ENCODE measurements around the gene TLN1. TPM values are rescaled to one million over a fixed set of nuclear protein-coding genes. Genes with fewer than 3 reads are reported as not detected.

Gene TLN1
- polyA plus RNA-seq, 3 donors: 46.6 to 251 (median 93.0) TPM

GRCh38 chr9:35737143-35737542, 5.1 kb upstream of the TLN1 start:
- 98% methylated on average over 7 of the region's 7 CpGs for WGBS (ENCODE audit: insufficient coverage)
- no peak overlapping the region for H2AFZ ChIP-seq (ENCODE audit: insufficient read depth, low read depth, low read length, poor library complexity, severe bottlenecking)
- no peak for TF ChIP-seq CTCF (IDR thresholded peaks at IDR 0.05)
- H3K4me1 ChIP-seq (ENCODE audit: control insufficient read depth in 1 of 2, insufficient read depth in 2 of 2, low read length in 2 of 2): peaks cover 14 to 22% of the 10 kb centered on the region in 2 donors
- no peak overlapping the region for H3K4me2 ChIP-seq (replicated peaks; ENCODE audit: extremely low read depth, low read length, poor library complexity, severe bottlenecking)
- H3K9me3 Mint-ChIP-seq: peaks cover 0 to 2% (median 0%) of the 10 kb centered on the region in 7 donors
- no peak overlapping the region for H3K4me3 ChIP-seq (replicated peaks in 1 of 3; ENCODE audit: low read depth in 2 of 3, low read length in 3 of 3)
- peaks cover 65 to 77% of the 10 kb centered on the region in 2 donors for H3K36me3 ChIP-seq (replicated peaks in 1 of 2; ENCODE audit: control insufficient read depth in 1 of 2, insufficient read depth in 2 of 2, low read length in 2 of 2)
- peaks cover 0 to 3% (median 1%) of the 10 kb centered on the region in 3 donors for H3K27me3 Mint-ChIP-seq (ENCODE audit: low read depth in 3 of 3)
- peaks cover 69% of the 10 kb centered on the region for H4K20me1 ChIP-seq (ENCODE audit: insufficient read depth, low read length)
- H3K27ac ChIP-seq (ENCODE audit: low read depth in 1 of 2, low read length in 2 of 2): peak overlapping the region in 1 of 2 donors; percentile 21
- H3K27ac Mint-ChIP-seq: peak overlapping the region in 1 of 7 donors; percentile 26
- no peak overlapping the region for H3K9ac ChIP-seq (ENCODE audit: insufficient read depth, low read length, poor library complexity, severe bottlenecking)
- no peak overlapping the region for H3K4me3 Mint-ChIP-seq
- H3K27me3 ChIP-seq (ENCODE audit: control insufficient read depth in 2 of 2, insufficient read depth in 2 of 2, low read length in 2 of 2): no peaks in the 10 kb centered on the region
- peaks cover 66 to 79% of the 10 kb centered on the region in 2 donors for H3K36me3 Mint-ChIP-seq
- DNase-seq: no peak
- peaks cover 21% of the 10 kb centered on the region for H3K4me1 Mint-ChIP-seq
- peaks cover 16% of the 10 kb centered on the region for H3K79me2 ChIP-seq (ENCODE audit: insufficient read depth, low read length)
- H3K9me3 ChIP-seq (replicated peaks in 1 of 2; ENCODE audit: control insufficient read depth in 1 of 2, insufficient read depth in 1 of 2, low read length in 2 of 2): no peaks in the 10 kb centered on the region
- intact Hi-C loops (cut with micrococcal nuclease): loop anchor here in 1 of 2 donors (10.0 kb wide), 1 partner anchor 132 kb away; the partner anchor contains the start of gene TESK1

DNA sequence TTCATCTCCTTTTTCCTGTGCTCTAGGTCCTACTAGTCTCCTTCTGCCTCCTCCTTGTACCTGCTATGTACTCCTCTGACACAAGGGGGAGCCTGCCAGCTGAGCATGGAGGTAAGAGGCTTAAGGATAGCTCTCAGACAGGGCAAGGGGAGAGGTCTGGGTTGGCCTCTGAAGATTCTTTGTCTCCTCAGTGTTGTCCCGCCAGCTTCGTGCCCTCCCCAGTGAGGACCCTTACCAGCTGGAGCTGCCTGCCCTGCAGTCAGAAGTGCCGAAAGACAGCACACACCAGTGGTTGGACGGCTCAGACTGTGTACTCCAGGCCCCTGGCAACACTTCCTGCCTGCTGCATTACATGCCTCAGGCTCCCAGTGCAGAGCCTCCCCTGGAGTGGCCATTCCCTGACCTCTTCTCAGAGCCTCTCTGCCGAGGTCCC, 4.2 kb upstream of the TLN1 start:
- Histone ChIP-seq H3K79me2 (ENCODE audit: insufficient read depth, low read length) (peaks cover 21% of the 10 kb centered on the region), H3K9me3 (replicated peaks in 1 of 2; ENCODE audit: control insufficient read depth in 1 of 2, insufficient read depth in 1 of 2, low read length in 2 of 2) (no peaks in the 10 kb centered on the region), H3K27ac (ENCODE audit: low read depth in 1 of 2, low read length in 2 of 2) (peak overlapping the region in 1 of 2 donors; percentile 21), H3K4me2 (replicated peaks; ENCODE audit: extremely low read depth, low read length, poor library complexity, severe bottlenecking) (no peak overlapping the region), H3K4me1 (ENCODE audit: control insufficient read depth in 1 of 2, insufficient read depth in 2 of 2, low read length in 2 of 2) (peaks cover 18 to 26% of the 10 kb centered on the region in 2 donors), H2AFZ (ENCODE audit: insufficient read depth, low read depth, low read length, poor library complexity, severe bottlenecking) (no peak overlapping the region), H4K20me1 (ENCODE audit: insufficient read depth, low read length) (peaks cover 61% of the 10 kb centered on the region), H3K36me3 (replicated peaks in 1 of 2; ENCODE audit: control insufficient read depth in 1 of 2, insufficient read depth in 2 of 2, low read length in 2 of 2) (peaks cover 58 to 68% of the 10 kb centered on the region in 2 donors), H3K9ac (ENCODE audit: insufficient read depth, low read length, poor library complexity, severe bottlenecking) (no peak overlapping the region), H3K27me3 (ENCODE audit: control insufficient read depth in 2 of 2, insufficient read depth in 2 of 2, low read length in 2 of 2) (no peaks in the 10 kb centered on the region), H3K4me3 (replicated peaks in 1 of 3; ENCODE audit: low read depth in 2 of 3, low read length in 3 of 3) (no peak overlapping the region)
- intact Hi-C loops (cut with micrococcal nuclease): loop anchor here in 1 of 2 donors (10.0 kb wide), 1 partner anchor 131 kb away; the partner anchor contains the start of gene TESK1
- peak overlapping the region in 4 of 7 donors; percentile 21 to 58 (median 34) for H3K27ac Mint-ChIP-seq
- DNase-seq: peak; percentile 56 to 71 (median 57)
- H3K4me3 Mint-ChIP-seq: no peak overlapping the region
- H3K36me3 Mint-ChIP-seq: peaks cover 58 to 70% of the 10 kb centered on the region in 2 donors
- TF ChIP-seq CTCF (IDR thresholded peaks at IDR 0.05): peak; percentile 87
- 67% methylated on average over 4 of the region's 5 CpGs for WGBS (ENCODE audit: insufficient coverage)
- peaks cover 0 to 6% (median 1%) of the 10 kb centered on the region in 3 donors for H3K27me3 Mint-ChIP-seq (ENCODE audit: low read depth in 3 of 3)
- peaks cover 0 to 2% (median 0%) of the 10 kb centered on the region in 7 donors for H3K9me3 Mint-ChIP-seq
- H3K4me1 Mint-ChIP-seq: peaks cover 21% of the 10 kb centered on the region

All from CD14-positive monocyte (primary cell).